Measurements from ENCODE around the gene XYLT1. TPM values are rescaled to one million over a fixed set of nuclear protein-coding genes. Genes with fewer than 3 reads are reported as not detected.
A peak's percentile ranks its signal among the peaks of the same experiment; 100 is the strongest.

The XYLT1 gene
- total and polyA plus RNA-seq, 2 experiments from 2014 or later, result 4.5 to 26.3 TPM

- Histone ChIP-seq H3K27me3 (replicated peaks; ENCODE audit: insufficient read depth) (no peaks in the 10 kb centered on the region), H4K20me1 (ENCODE audit: insufficient read depth) (no peaks in the 10 kb centered on the region; the same call in 1 of the 2 replicates)
- in situ Hi-C loops (cut with MboI), result no loop called here
Observed at GRCh38 chr16:17238285-17239028, 232.3 kb downstream of the XYLT1 start.

GRCh38 chr16:17237350-17237944 lies 233.3 kb downstream of the XYLT1 start:
- H3K27ac ChIP-seq, result no peak overlapping the region
- no peak overlapping the region for H3K4me2 ChIP-seq (ENCODE audit: unreplicated experiment)
- peaks cover 16% of the 10 kb centered on the region; the same call in 1 of the 2 replicates for H3F3A ChIP-seq (ENCODE audit: insufficient read depth)
- no peak overlapping the region for H2AFZ ChIP-seq
- WGBS, 2 experiments (ENCODE audit: low coverage in 1 of 2, low lambda C conversion rate in 2 of 2, missing lambda C conversion rate in 2 of 2), result 99 to 100% methylated on average over 8 of the region's 8 CpGs
- H3K9ac ChIP-seq, result no peak overlapping the region
- no peaks in the 10 kb centered on the region for H3K9me3 ChIP-seq (ENCODE audit: low read depth)
- TF ChIP-seq EZH2 (IDR thresholded peaks at IDR 0.05; ENCODE audit: insufficient read depth, poor library complexity, severe bottlenecking) (no peak), EZH2phosphoT487 (IDR thresholded peaks at IDR 0.05; ENCODE audit: insufficient read depth, low read depth) (no peak)
- no peaks in the 10 kb centered on the region for H3K4me1 ChIP-seq (ENCODE audit: insufficient read depth)
- in situ Hi-C loops (cut with MboI), result no loop called here
- no peak overlapping the region for H3K4me3 ChIP-seq
- H4K20me1 ChIP-seq (ENCODE audit: insufficient read depth), result no peaks in the 10 kb centered on the region; the same call in 1 of the 2 replicates
- H3K36me3 ChIP-seq (ENCODE audit: low read depth), result peaks cover 13% of the 10 kb centered on the region
- no peak for DNase-seq
- peaks cover 63% of the 10 kb centered on the region for H3K79me2 ChIP-seq (ENCODE audit: insufficient read depth)
- H3K27me3 ChIP-seq (replicated peaks; ENCODE audit: insufficient read depth), result no peaks in the 10 kb centered on the region
- H3K9me2 ChIP-seq (ENCODE audit: insufficient read depth), result no peaks in the 10 kb centered on the region

More at GRCh38 chr16:17238285-17239028, 232.3 kb downstream of the XYLT1 start:
- Histone ChIP-seq H3K9me3 (ENCODE audit: low read depth) (no peaks in the 10 kb centered on the region), H3K4me2 (ENCODE audit: unreplicated experiment) (no peak overlapping the region), H2AFZ (no peak overlapping the region), H3K9ac (no peak overlapping the region), H3K4me1 (ENCODE audit: insufficient read depth) (no peaks in the 10 kb centered on the region), H3K9me2 (ENCODE audit: insufficient read depth) (no peaks in the 10 kb centered on the region), H3K36me3 (ENCODE audit: low read depth) (peaks cover 10% of the 10 kb centered on the region), H3F3A (ENCODE audit: insufficient read depth) (peaks cover 16% of the 10 kb centered on the region; the same call in 1 of the 2 replicates), H3K27ac (no peak overlapping the region), H3K79me2 (ENCODE audit: insufficient read depth) (peaks cover 72% of the 10 kb centered on the region), H3K4me3 (no peak overlapping the region)
- WGBS, 2 experiments (ENCODE audit: low coverage in 1 of 2, low lambda C conversion rate in 2 of 2, missing lambda C conversion rate in 2 of 2), result 70% methylated on average over 8 of the region's 8 CpGs
- DNase-seq, result peak; percentile 59
- no peak for TF ChIP-seq EZH2 (IDR thresholded peaks at IDR 0.05; ENCODE audit: insufficient read depth, poor library complexity, severe bottlenecking)
- TF ChIP-seq EZH2phosphoT487 (IDR thresholded peaks at IDR 0.05; ENCODE audit: insufficient read depth, low read depth), result no peak

DNA sequence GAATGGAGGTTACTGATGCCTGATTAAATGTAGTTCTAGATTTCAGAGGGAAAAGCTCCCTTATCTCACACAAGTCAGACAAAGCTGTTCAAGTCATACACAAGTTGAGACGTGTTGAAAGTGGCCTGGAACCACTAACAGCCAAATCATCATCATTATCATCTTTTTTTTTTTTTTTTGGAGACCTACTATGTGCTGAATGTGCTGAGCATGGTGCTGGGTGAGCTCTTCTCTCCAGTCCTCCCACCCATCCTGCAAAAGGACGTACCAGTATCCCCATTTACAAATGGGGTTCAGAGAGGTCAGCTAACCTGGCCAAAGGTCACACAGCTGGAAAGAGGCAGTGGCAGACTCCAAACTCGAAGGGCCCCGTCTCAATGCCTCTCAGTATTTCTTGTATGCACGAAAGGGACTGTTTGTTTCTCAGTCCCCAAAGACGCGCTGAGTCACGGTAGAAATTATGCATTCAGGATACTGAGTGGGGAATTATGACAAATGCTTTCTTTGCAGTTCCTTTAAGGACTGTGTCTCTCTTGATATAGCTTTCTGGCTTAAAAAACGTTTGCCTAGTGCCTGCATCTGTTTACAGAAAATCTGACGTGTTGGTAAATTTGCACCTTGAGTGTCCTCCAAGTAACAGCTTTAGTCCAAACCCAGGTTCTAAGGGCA lies 235.5 kb downstream of the XYLT1 start:
- Histone ChIP-seq H3K36me3 (ENCODE audit: low read depth) (peaks cover 14% of the 10 kb centered on the region), H3K9me3 (ENCODE audit: low read depth) (no peaks in the 10 kb centered on the region), H3K4me3 (no peak overlapping the region), H2AFZ (no peak overlapping the region), H3F3A (ENCODE audit: insufficient read depth) (peaks cover 12% of the 10 kb centered on the region; the same call in 1 of the 2 replicates), H3K4me1 (ENCODE audit: insufficient read depth) (no peaks in the 10 kb centered on the region), H3K9me2 (ENCODE audit: insufficient read depth) (no peaks in the 10 kb centered on the region), H3K27me3 (replicated peaks; ENCODE audit: insufficient read depth) (no peaks in the 10 kb centered on the region), H4K20me1 (ENCODE audit: insufficient read depth) (no peaks in the 10 kb centered on the region; the same call in 1 of the 2 replicates), H3K4me2 (ENCODE audit: unreplicated experiment) (no peak overlapping the region), H3K79me2 (ENCODE audit: insufficient read depth) (peaks cover 57% of the 10 kb centered on the region), H3K9ac (no peak overlapping the region), H3K27ac (no peak overlapping the region)
- 84 to 87% methylated on average over 10 of the region's 10 CpGs for WGBS, 2 experiments (ENCODE audit: low coverage in 1 of 2, low lambda C conversion rate in 2 of 2, missing lambda C conversion rate in 2 of 2)
- TF ChIP-seq EZH2phosphoT487 (IDR thresholded peaks at IDR 0.05; ENCODE audit: insufficient read depth, low read depth) (no peak), EZH2 (IDR thresholded peaks at IDR 0.05; ENCODE audit: insufficient read depth, poor library complexity, severe bottlenecking) (no peak)
- in situ Hi-C loops (cut with MboI), result no loop called here
- no peak for DNase-seq

- H3K79me2 ChIP-seq (ENCODE audit: insufficient read depth), result peaks cover 67% of the 10 kb centered on the region
- H3K4me2 ChIP-seq (ENCODE audit: unreplicated experiment), result no peak overlapping the region
- H3K9ac ChIP-seq, result no peak overlapping the region
- peaks cover 14% of the 10 kb centered on the region for H3K36me3 ChIP-seq (ENCODE audit: low read depth)
- no peaks in the 10 kb centered on the region for H3K9me3 ChIP-seq (ENCODE audit: low read depth)
- in situ Hi-C loops (cut with MboI), result no loop called here
- H3K9me2 ChIP-seq (ENCODE audit: insufficient read depth), result no peaks in the 10 kb centered on the region
- H2AFZ ChIP-seq, result no peak overlapping the region
- WGBS, 2 experiments (ENCODE audit: low coverage in 1 of 2, low lambda C conversion rate in 2 of 2, missing lambda C conversion rate in 2 of 2), result 68 to 77% methylated on average over 13 of the region's 13 CpGs
- no peak overlapping the region for H3K4me3 ChIP-seq
- no peak for TF ChIP-seq EZH2 (IDR thresholded peaks at IDR 0.05; ENCODE audit: insufficient read depth, poor library complexity, severe bottlenecking)
- no peak for TF ChIP-seq EZH2phosphoT487 (IDR thresholded peaks at IDR 0.05; ENCODE audit: insufficient read depth, low read depth)
- no peaks in the 10 kb centered on the region for H4K20me1 ChIP-seq (ENCODE audit: insufficient read depth)
- H3K27ac ChIP-seq, result no peak overlapping the region
- peaks cover 12% of the 10 kb centered on the region; the same call in 1 of the 2 replicates for H3F3A ChIP-seq (ENCODE audit: insufficient read depth)
- H3K4me1 ChIP-seq (ENCODE audit: insufficient read depth), result no peaks in the 10 kb centered on the region
- H3K27me3 ChIP-seq (replicated peaks; ENCODE audit: insufficient read depth), result no peaks in the 10 kb centered on the region
- DNase-seq, result no peak
Observed at GRCh38 chr16:17233318-17234002, 237.3 kb downstream of the XYLT1 start.
